GM12872 (cell line): ENCODE data around the gene ZNF625.

Source experiments
- TF ChIP-seq, protein P1 (sequence below): IDR thresholded peaks from 3 replicates; pipeline ENCODE4 v1.5.1; 2011; ENCODE audit warnings: low read depth, mild to moderate bottlenecking, low read length, moderate library complexity; ENCODE audit not compliant: insufficient read depth

Gene ZNF625

DNA sequence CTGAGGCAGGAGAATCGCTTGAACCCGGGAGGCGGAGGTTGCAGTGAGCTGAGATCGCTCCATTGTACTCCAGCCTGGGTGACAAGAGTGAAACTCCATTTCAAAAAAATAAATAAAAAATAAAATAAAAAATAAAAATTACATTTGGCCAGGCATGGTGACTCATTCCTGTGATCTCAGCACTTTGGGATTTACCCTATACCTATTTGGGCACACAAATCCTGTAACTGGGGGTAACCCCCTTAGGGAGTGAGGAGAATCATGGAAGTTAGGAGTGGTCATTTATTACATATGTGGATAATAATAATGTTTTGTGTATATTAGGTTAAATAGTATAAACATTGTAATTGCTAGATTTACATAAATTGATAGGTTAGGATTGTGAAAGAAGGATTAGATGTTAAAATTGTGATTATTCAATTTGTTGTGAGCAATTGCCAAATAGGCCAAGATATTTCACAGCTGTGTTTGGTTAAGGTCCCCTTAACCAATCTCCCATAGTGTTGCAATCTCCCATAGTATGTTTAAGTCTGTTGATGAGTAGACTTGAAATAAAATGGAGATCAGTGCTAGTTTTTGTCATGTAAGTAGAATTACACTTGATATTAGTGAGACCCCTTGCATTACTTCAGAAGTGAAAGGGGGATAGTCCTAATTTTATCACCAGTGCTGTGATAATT lies 61.3 kb downstream of the ZNF625 start:
- TF ChIP-seq, protein P1, sequence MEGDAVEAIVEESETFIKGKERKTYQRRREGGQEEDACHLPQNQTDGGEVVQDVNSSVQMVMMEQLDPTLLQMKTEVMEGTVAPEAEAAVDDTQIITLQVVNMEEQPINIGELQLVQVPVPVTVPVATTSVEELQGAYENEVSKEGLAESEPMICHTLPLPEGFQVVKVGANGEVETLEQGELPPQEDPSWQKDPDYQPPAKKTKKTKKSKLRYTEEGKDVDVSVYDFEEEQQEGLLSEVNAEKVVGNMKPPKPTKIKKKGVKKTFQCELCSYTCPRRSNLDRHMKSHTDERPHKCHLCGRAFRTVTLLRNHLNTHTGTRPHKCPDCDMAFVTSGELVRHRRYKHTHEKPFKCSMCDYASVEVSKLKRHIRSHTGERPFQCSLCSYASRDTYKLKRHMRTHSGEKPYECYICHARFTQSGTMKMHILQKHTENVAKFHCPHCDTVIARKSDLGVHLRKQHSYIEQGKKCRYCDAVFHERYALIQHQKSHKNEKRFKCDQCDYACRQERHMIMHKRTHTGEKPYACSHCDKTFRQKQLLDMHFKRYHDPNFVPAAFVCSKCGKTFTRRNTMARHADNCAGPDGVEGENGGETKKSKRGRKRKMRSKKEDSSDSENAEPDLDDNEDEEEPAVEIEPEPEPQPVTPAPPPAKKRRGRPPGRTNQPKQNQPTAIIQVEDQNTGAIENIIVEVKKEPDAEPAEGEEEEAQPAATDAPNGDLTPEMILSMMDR = no peak
